GM13976 (cell line): ENCODE measurements around the gene PATL1.

Experiments
- DNase-seq: peaks from one replicate; pipeline ENCODE4 v3.0.0; 2012; ENCODE audit warnings: low spot score
- in situ Hi-C: fragments of 300-500 bp; cut with MboI; formaldehyde crosslinking; loops from one replicate; pipeline ENCODE4 v1.12.0; 2022; ENCODE audit warnings: low sequenced_read_pairs, mixed read lengths, inconsistent platforms; ENCODE audit not compliant: unreplicated experiment
- TF ChIP-seq, protein P1 (sequence below): IDR thresholded peaks from 2 replicates; pipeline ENCODE4 v1.5.1; 2012; ENCODE audit warnings: borderline replicate concordance, mild to moderate bottlenecking; ENCODE audit not compliant: insufficient read depth; ENCODE audit errors: extremely low read depth, missing control alignments, control extremely low read depth

PATL1 gene

DNA sequence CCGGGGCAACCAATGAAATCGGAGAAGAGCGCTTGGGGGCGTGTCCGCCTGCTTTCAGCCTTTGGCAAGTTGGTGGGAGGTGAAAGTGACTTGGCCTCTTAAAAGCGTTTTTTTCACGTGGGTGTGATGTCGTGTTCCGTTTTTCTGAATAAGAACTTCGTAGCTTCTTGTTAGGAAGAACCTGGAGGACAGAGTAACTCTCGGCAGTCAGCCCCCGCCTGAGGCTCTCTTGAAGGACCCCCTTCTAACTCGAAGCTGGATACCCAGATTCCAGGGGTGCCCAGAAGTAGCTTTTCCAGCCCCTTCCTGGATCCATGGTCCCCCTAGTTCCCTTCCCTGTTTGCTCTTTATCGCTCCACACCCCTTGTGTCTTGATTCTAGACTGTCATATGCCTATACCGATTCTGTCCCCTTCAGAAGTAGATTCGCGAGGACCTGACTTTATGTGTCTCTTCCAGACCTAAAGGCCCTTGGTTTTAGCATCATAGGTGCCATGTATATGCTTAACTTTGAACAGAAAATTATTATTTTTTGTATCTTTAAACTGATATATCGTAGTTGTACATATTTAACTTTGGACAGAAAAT, 52.3 kb downstream of the PATL1 start:
- in situ Hi-C loops, result no loop called here
- DNase-seq, result no peak
- TF ChIP-seq, protein P1, sequence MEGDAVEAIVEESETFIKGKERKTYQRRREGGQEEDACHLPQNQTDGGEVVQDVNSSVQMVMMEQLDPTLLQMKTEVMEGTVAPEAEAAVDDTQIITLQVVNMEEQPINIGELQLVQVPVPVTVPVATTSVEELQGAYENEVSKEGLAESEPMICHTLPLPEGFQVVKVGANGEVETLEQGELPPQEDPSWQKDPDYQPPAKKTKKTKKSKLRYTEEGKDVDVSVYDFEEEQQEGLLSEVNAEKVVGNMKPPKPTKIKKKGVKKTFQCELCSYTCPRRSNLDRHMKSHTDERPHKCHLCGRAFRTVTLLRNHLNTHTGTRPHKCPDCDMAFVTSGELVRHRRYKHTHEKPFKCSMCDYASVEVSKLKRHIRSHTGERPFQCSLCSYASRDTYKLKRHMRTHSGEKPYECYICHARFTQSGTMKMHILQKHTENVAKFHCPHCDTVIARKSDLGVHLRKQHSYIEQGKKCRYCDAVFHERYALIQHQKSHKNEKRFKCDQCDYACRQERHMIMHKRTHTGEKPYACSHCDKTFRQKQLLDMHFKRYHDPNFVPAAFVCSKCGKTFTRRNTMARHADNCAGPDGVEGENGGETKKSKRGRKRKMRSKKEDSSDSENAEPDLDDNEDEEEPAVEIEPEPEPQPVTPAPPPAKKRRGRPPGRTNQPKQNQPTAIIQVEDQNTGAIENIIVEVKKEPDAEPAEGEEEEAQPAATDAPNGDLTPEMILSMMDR, result no peak

DNA sequence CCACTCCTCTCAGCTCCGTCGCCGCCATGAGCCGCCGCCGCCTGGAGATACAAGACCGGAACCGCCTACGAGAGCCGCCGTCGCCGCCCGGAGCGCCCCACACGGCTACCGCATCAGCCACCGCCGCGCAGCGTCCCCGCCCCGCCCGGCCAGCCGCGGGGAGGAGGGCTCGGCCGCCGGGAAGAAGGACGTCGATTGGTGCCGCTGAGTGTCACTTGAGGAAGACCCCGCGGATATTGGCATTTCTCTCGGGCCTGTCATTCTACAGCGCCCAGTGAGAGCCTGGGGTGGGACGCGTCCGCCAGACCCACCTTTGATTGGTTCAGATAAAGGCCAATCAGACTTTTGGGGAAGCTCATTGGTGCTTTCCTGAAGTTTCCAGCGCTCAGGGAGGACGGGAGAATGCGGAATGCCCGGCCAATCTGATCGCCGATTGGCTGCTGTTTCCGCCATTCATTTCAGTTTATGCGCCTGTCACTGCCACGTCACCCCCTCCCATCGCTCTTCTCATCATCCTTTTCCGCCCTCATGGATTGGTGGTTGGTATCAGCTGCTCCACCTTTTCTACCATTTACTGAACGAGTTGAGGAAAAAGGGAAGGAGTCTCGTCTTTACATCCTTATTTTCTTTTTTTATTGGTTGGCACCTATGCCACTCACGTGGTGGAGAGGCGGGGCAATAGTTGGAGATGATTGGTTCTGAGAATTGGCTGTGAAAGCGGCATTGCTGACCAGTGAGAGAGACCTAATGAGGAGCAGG, 53.0 kb downstream of the PATL1 start, which contains the start of gene OSBP:
Gene OSBP (minus strand): TSS at position 138 of the 759 bp plus-strand sequence. CDS start 110 bp downstream, at position 28.
- DNase-seq, result peak; percentile 96
- TF ChIP-seq, protein P1, result no peak
- in situ Hi-C loops, result no loop called here

DNA sequence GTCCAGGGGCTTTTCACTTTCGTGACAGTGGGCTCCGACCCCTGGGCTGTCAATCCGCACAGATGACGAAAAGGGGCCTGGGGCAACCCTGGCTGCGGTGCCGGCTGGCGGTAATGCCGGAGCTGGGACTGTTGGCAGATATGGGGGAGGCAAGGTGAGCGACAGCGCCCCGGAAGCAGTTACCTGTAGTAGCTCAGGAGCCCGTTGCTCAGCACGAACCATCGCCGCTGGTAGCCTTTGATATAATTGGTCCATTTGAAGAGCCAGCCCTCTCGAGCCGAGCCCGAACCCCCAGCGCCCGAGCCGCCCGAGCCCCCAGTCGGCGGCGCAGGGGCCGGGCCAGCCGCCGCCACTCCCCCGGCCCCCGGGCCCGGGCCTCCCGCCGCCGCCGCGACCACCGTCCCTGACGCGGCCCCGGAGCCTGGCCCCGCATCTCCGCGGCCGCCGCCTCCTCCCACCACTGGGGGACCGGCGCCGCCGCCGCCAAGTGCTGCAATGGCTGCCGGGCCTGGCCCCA, 53.7 kb downstream of the PATL1 start:
- peak; percentile 48 for DNase-seq
- in situ Hi-C loops, result no loop called here
- TF ChIP-seq, protein P1, result no peak

DNA sequence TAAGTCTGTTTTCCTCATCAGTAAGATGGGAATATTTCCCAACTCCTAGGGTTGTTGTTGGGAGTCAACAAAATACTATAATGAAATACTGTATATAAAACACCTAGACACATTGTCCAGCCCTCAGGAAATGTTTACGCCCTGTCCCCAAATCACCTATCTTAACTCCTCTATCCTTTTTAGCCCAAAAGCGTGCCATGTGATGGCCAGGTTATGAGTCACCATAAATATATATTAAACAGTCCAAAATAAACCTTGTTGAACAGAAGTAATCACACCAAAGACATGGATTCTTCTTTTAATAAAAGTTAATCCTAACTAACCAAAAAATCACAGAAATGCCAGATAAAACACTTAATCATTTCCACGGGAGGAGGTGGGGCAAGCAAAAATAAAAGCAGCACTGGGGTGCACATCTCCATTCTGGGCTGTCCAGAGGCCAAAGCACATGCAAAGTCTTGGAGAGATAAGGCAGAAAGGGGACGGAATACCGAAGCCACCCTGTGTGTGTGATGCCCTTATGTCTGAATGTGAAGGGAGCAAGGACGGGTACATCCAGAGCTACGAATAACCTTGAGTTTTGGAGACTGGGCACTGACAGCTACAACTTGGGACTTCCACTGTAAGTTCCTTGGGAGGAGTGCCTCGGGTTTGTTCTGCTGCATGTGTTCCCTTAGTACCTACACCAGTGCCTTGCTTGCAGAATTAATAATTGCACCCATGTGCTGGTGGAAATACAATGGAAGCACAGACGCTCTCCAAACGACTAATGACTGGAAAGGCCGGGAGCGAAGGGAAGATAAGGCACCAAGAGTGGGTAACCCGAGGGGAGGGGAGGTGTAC, 54.3 kb downstream of the PATL1 start:
- TF ChIP-seq, protein P1, result no peak
- in situ Hi-C loops, result no loop called here
- DNase-seq, result no peak

DNA sequence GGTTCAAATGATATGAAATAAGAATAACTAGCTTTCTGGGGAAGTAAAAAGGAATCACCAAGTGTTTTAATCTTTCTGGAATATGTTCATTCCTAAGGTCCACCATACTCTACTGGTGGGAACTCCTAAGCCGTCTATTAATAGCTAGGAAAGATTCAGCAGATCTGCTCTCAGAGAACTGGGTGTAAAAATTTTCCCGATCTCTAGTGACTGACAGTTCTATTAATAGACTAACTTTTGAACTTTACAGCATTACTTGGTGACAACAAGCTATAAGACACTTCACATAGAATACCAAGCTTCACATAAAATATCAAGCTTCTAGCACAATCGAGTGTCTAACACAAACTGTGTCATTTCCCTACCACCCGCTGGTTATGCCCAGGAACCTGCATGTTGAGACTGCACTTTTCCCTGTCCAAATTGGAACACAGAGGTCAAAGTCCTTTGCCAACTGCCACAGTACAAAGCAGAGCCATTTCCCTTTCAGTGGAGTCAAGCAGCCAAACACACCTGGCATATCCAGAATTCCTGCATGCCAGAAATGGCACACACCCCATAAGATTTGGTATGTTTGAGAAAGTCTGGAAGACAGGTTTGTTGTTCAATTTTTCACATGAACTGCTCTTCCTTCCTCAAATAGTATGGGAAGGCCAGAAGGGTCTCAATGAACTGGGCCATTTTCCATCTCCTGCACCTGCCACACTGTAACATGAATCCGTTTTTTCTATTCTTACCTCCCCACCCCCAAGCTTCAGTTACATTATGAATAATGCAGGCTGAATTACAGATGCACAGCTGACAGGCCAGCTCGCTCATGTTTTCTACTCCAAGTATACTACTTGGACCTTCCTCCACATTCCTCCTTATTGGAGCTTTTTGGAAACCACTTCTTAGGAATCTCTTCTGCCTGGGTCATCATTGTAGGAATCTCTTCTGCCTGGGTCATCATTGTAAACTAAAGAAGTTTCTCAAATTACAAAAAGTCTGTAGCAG, 57.0 kb downstream of the PATL1 start:
- DNase-seq, result no peak
- in situ Hi-C loops, result no loop called here
- TF ChIP-seq, protein P1, result no peak

DNA sequence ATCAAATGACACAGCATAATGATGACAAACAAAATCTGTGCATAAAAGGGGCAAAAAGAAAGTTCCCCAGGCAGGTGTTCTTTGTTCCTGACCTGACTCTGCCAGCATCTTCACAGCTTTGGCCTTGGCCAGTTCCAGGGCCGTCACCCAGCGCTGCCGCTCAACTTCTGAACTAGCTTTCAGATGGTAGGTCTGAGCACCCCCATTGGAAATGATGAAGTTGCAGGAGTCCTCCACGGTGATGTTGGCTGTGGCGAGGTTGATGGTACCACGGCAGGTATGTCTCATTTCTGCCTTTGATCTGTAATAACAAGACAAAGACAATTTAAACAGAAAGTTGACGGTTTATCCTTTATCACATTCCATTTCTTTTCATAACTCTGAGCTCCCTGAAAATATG, 58.5 kb downstream of the PATL1 start:
- DNase-seq, result no peak
- TF ChIP-seq, protein P1, result no peak
- in situ Hi-C loops, result no loop called here
